ENCODE measurements around the gene ITGB5. TPM values are rescaled to one million over a fixed set of nuclear protein-coding genes. Genes with fewer than 3 reads are reported as not detected.

The ITGB5 gene
- total and polyA plus RNA-seq, 4 experiments from 2014 or later: 0.94 to 5.4 (median 3.4) TPM; not detected in 1

GRCh38 chr3:124895756-124896155, 8.6 kb upstream of the ITGB5 start:
- intact Hi-C loops (cut with micrococcal nuclease): no loop called here
- CTCF ChIA-PET (ENCODE audit: partially characterized antibody): interaction anchor here (1.1 to 3.6 kb wide), 2 partner anchors 11 to 135 kb away, joined by 5 to 17 read pairs; no protein-coding TSS in a partner anchor
- Histone ChIP-seq H3K27me3 (ENCODE audit: insufficient read depth, low read length) (no peaks in the 10 kb centered on the region), H3K36me3 (ENCODE audit: insufficient read depth, low read length) (no peaks in the 10 kb centered on the region), H3K4me1 (ENCODE audit: insufficient read depth, low read length) (no peaks in the 10 kb centered on the region), H3K27ac (ENCODE audit: low read depth, low read length) (no peak overlapping the region), H3K4me3 (ENCODE audit: low read length in 2 of 2) (no peak overlapping the region), H3K9me3 (ENCODE audit: control insufficient read depth in 1 of 2, low read length in 2 of 2) (no peaks in the 10 kb centered on the region)
- H3K4me1 Mint-ChIP-seq: peaks cover 0 to 5% (median 1%) of the 10 kb centered on the region in 4 donors
- POLR2A ChIA-PET (ENCODE audit: partially characterized antibody): no interaction called here
- H3K36me3 Mint-ChIP-seq: no peaks in the 10 kb centered on the region
- H3K27me3 Mint-ChIP-seq: peaks cover 0 to 2% of the 10 kb centered on the region in 2 donors
- no peak overlapping the region for H3K27ac Mint-ChIP-seq
- no peaks in the 10 kb centered on the region for H3K9me3 Mint-ChIP-seq
- no peak for DNase-seq
- H3K4me3 Mint-ChIP-seq: no peak overlapping the region

DNA sequence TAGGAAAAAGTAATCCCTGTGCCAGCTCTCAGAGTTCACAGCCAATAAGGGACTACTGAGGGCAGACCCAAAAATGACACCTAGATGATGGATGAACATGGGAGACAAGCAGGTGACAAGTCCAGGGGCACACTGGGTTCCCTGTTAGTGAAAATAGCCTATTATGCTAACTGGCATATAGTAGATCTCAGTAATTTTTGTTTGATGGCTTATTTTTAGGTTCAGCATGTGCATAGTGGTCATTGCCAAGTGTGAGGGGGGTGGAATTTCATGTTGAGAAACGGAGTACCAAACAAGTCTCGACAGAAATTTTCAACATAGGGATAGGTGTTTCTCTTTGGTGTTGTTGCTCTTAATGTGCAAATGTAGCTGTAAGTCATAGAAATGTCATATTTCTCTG, 6.4 kb upstream of the ITGB5 start:
- Mint-ChIP-seq H3K27ac (peak overlapping the region in 1 of 7 donors; percentile 16), H3K4me1 (no peaks in the 10 kb centered on the region), H3K27me3 (peaks cover under 1 to 4% of the 10 kb centered on the region in 2 donors), H3K36me3 (no peaks in the 10 kb centered on the region), H3K4me3 (no peak overlapping the region), H3K9me3 (no peaks in the 10 kb centered on the region)
- no peak for DNase-seq
- CTCF ChIA-PET (ENCODE audit: partially characterized antibody): interaction anchor here (1.4 kb wide), 1 partner anchor 107 kb away, joined by 6 read pairs; no protein-coding TSS in a partner anchor
- Histone ChIP-seq H3K27me3 (ENCODE audit: insufficient read depth, low read length) (peaks cover 6% of the 10 kb centered on the region), H3K4me1 (ENCODE audit: insufficient read depth, low read length) (no peaks in the 10 kb centered on the region), H3K27ac (ENCODE audit: low read depth, low read length) (no peak overlapping the region), H3K9me3 (ENCODE audit: control insufficient read depth in 1 of 2, low read length in 2 of 2) (no peaks in the 10 kb centered on the region), H3K4me3 (ENCODE audit: low read length in 2 of 2) (no peak overlapping the region), H3K36me3 (ENCODE audit: insufficient read depth, low read length) (no peaks in the 10 kb centered on the region)
- intact Hi-C loops (cut with micrococcal nuclease): no loop called here
- POLR2A ChIA-PET (ENCODE audit: partially characterized antibody): no interaction called here

DNA sequence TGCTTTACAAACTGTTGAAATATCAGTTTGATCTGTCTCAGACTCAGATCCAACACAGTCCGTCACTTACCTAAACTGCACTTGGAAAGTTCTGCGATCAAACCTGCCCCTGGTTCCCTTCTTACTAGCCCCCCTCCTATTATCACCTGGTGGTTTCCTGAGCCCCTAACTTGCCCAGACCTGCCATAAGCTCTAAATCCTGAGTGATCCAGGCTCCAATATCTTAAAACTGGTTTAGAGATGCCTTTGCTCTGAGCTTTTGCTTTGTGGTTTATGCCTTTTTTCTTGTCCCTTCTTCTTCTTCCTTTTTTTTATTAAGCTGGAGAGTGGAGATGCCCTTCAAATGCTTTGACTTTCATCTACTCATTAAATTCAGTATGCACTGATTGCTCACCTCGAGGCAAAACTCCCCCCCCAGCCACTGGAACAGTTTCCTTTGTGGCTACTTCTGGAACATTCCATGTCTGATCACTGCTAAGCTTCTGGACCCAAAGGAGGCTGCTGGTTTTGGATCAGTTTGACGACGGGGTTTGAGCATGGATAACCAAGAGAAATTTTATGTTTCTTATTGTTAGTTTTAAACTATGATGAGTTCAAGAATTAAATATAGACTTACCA, 3.5 kb upstream of the ITGB5 start:
- CTCF ChIA-PET (ENCODE audit: partially characterized antibody): interaction anchor here (1.0 to 3.9 kb wide), 2 partner anchors 12 to 129 kb away, joined by 3 to 29 read pairs; no protein-coding TSS in a partner anchor
- Mint-ChIP-seq H3K27ac (peak overlapping the region in 1 of 7 donors; percentile 1), H3K9me3 (no peaks in the 10 kb centered on the region), H3K4me3 (no peak overlapping the region), H3K36me3 (no peaks in the 10 kb centered on the region), H3K27me3 (peaks cover 10 to 14% of the 10 kb centered on the region in 2 donors), H3K4me1 (peaks cover 4 to 11% (median 6%) of the 10 kb centered on the region in 4 donors)
- H3K4me1 ChIP-seq (ENCODE audit: insufficient read depth, low read length): peaks cover 5% of the 10 kb centered on the region
- no peaks in the 10 kb centered on the region for H3K36me3 ChIP-seq (ENCODE audit: insufficient read depth, low read length)
- no peak overlapping the region for H3K27ac ChIP-seq (ENCODE audit: low read depth, low read length)
- POLR2A ChIA-PET (ENCODE audit: partially characterized antibody): no interaction called here
- no peak overlapping the region for H3K4me3 ChIP-seq (ENCODE audit: low read length in 2 of 2)
- no peak for DNase-seq
- intact Hi-C loops (cut with micrococcal nuclease): no loop called here
- peaks cover 19% of the 10 kb centered on the region for H3K27me3 ChIP-seq (ENCODE audit: insufficient read depth, low read length)
- H3K9me3 ChIP-seq (ENCODE audit: control insufficient read depth in 1 of 2, low read length in 2 of 2): no peaks in the 10 kb centered on the region

- H3K27ac ChIP-seq (ENCODE audit: low read depth, low read length): no peak overlapping the region
- CTCF ChIA-PET (ENCODE audit: partially characterized antibody): interaction anchor here (3.9 kb wide), 1 partner anchor 14 kb away, joined by 29 read pairs; no protein-coding TSS in a partner anchor
- Mint-ChIP-seq H3K27me3 (peaks cover 18 to 19% of the 10 kb centered on the region in 2 donors), H3K27ac (peak overlapping the region in 1 of 7 donors; percentile 27), H3K4me3 (peak overlapping the region in 7 of 8 donors; percentile 51 to 80 (median 73)), H3K4me1 (peaks cover 5 to 11% (median 6%) of the 10 kb centered on the region in 4 donors), H3K9me3 (no peaks in the 10 kb centered on the region), H3K36me3 (no peaks in the 10 kb centered on the region)
- peaks cover 5% of the 10 kb centered on the region for H3K4me1 ChIP-seq (ENCODE audit: insufficient read depth, low read length)
- H3K9me3 ChIP-seq (ENCODE audit: control insufficient read depth in 1 of 2, low read length in 2 of 2): no peaks in the 10 kb centered on the region
- no peaks in the 10 kb centered on the region for H3K36me3 ChIP-seq (ENCODE audit: insufficient read depth, low read length)
- H3K4me3 ChIP-seq (ENCODE audit: low read length in 2 of 2): no peak overlapping the region
- intact Hi-C loops (cut with micrococcal nuclease): no loop called here
- POLR2A ChIA-PET (ENCODE audit: partially characterized antibody): no interaction called here
- DNase-seq: no peak
- peaks cover 22% of the 10 kb centered on the region for H3K27me3 ChIP-seq (ENCODE audit: insufficient read depth, low read length)
Observed at GRCh38 chr3:124888482-124889441, 1.6 kb upstream of the ITGB5 start.

DNA sequence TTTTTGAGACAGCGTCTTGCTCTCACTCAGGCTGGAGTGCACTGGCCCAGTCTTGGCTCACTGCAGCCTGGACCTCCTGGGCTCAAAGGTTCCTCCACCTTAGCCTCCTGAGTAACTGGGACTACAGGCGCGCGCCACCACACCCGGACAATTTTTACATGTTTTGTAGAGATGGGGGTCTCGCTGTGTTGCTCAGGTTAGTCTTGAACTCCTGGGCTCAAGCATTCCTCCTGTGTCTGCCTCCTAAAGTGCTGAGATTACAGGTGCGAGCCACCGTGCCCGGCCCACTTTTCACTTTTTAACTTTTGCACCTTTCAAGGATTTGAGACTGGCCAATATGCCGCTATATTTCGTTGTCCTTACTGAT, 750 bp upstream of the ITGB5 start:
- no peaks in the 10 kb centered on the region for H3K36me3 Mint-ChIP-seq
- ChIA-PET POLR2A (ENCODE audit: partially characterized antibody) (no interaction called here), CTCF (ENCODE audit: partially characterized antibody) (no interaction called here)
- H3K27me3 ChIP-seq (ENCODE audit: insufficient read depth, low read length): peaks cover 22% of the 10 kb centered on the region
- H3K4me1 Mint-ChIP-seq: peaks cover 5 to 11% (median 6%) of the 10 kb centered on the region in 4 donors
- H3K9me3 ChIP-seq (ENCODE audit: control insufficient read depth in 1 of 2, low read length in 2 of 2): no peaks in the 10 kb centered on the region
- intact Hi-C loops (cut with micrococcal nuclease): loop anchor here (1.0 kb wide), 1 partner anchor 53 kb away; no protein-coding TSS in a partner anchor
- H3K27ac ChIP-seq (ENCODE audit: low read depth, low read length): no peak overlapping the region
- H3K4me3 Mint-ChIP-seq: peak overlapping the region; percentile 51 to 80 (median 74)
- H3K27me3 Mint-ChIP-seq: peaks cover 21 to 22% of the 10 kb centered on the region in 2 donors
- H3K36me3 ChIP-seq (ENCODE audit: insufficient read depth, low read length): no peaks in the 10 kb centered on the region
- H3K9me3 Mint-ChIP-seq: no peaks in the 10 kb centered on the region
- peak overlapping the region in 1 of 2 donors; percentile 49 for H3K4me3 ChIP-seq (ENCODE audit: low read length in 2 of 2)
- peaks cover 5% of the 10 kb centered on the region for H3K4me1 ChIP-seq (ENCODE audit: insufficient read depth, low read length)
- H3K27ac Mint-ChIP-seq: peak overlapping the region in 1 of 7 donors; percentile 27
- no peak for DNase-seq

DNA sequence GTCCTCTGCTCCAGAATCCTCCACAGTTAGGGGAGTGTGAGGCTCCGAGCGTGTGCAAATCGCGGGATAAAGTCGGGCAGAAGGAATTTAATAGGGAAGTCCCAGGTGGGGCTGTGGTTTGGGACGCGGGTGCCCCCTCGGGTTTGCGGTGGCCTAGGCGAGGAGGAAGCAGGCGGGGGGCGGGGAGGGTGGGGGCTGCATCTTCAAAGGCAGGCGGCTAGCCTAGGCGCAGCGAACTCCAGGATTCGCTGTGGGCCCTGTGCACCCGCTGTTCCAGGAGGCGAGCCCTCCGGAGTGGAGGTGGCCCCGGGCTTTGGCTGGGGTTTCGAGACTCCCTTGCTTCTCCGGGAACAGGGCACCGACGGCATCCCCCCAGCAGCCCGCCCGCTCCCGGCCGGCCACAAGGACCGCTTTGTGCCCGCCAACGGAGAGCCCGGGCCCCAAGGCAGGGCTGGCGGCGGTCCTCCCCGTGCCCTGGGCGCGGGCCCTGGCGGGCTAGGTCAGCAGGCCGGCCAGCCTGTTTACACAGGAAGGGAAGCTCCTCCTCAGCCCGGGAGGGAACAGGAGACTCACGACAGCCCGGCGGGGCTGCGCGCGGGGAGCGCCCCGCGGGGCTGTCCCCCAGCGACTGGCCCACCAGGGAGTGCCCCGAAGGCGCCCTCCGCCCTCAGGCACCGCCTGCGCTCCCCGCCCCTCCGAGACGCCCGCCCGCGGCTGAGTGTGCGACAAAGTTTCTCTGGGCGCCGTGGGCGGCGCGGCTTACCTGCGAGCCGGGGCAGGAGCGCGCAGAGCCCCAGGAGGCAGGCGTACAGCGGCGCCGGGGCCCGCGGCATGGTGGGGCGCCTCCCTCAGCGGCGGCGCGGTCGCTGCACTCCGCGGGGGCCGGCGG, 753 bp downstream of the ITGB5 start:
- peak overlapping the region in 1 of 2 donors; percentile 24 for H3K4me3 ChIP-seq (ENCODE audit: low read length in 2 of 2)
- POLR2A ChIA-PET (ENCODE audit: partially characterized antibody): no interaction called here
- no peak overlapping the region for H3K27ac Mint-ChIP-seq

More for the DNA sequence above, 753 bp downstream of the ITGB5 start:
- intact Hi-C loops (cut with micrococcal nuclease): loop anchor here (1.0 kb wide), 1 partner anchor 51 kb away; no protein-coding TSS in a partner anchor
- H3K4me3 Mint-ChIP-seq: peak overlapping the region; percentile 43 to 86 (median 74)
- no peaks in the 10 kb centered on the region for H3K9me3 ChIP-seq (ENCODE audit: control insufficient read depth in 1 of 2, low read length in 2 of 2)
- H3K36me3 ChIP-seq (ENCODE audit: insufficient read depth, low read length): no peaks in the 10 kb centered on the region
- H3K27me3 ChIP-seq (ENCODE audit: insufficient read depth, low read length): peaks cover 22% of the 10 kb centered on the region
- peaks cover 5% of the 10 kb centered on the region for H3K4me1 ChIP-seq (ENCODE audit: insufficient read depth, low read length)
- H3K4me1 Mint-ChIP-seq: peaks cover 5 to 11% (median 6%) of the 10 kb centered on the region in 4 donors
- DNase-seq: peak in 3 of 5 donors; percentile 13 to 20 (median 17)
- H3K27ac ChIP-seq (ENCODE audit: low read depth, low read length): no peak overlapping the region
- peaks cover 20 to 27% of the 10 kb centered on the region in 2 donors for H3K27me3 Mint-ChIP-seq
- CTCF ChIA-PET (ENCODE audit: partially characterized antibody): no interaction called here
- H3K9me3 Mint-ChIP-seq: no peaks in the 10 kb centered on the region
- no peaks in the 10 kb centered on the region for H3K36me3 Mint-ChIP-seq

Measured in CD4-positive, alpha-beta memory T cell (primary cell).